Neural cell (in vitro differentiated cells): ENCODE results near the gene CRYBB2.

Source experiments
- CTCF ChIP-seq: fragments of 450-650 bp; IDR thresholded peaks from 2 replicates; pipeline ENCODE4 v1.5.1; 2014; ENCODE audit warnings: antibody characterized with exemption, mild to moderate bottlenecking, moderate library complexity; ENCODE audit not compliant: poor library complexity, severe bottlenecking
- EZH2 ChIP-seq: fragments of 200-600, 300-800 bp; shearing (Covaris generic), sonication (generic); IDR thresholded peaks from 2 replicates; pipeline ENCODE4 v1.6.1; 2014; ENCODE audit warnings: antibody characterized with exemption, low read length, borderline replicate concordance, mild to moderate bottlenecking; ENCODE audit not compliant: insufficient read depth, poor library complexity, severe bottlenecking
- MXI1 ChIP-seq: fragments of 450-650 bp; conservative IDR thresholded peaks from 2 replicates; pipeline ENCODE4 v1.6.1; 2014; ENCODE audit warnings: antibody characterized with exemption, mild to moderate bottlenecking; ENCODE audit not compliant: poor library complexity, severe bottlenecking
- TAF1 ChIP-seq: IDR thresholded peaks from 2 replicates; pipeline ENCODE4 v1.6.1; 2012; ENCODE audit warnings: low read depth

GRCh38 chr22:25237503-25237902 lies 18.1 kb downstream of the CRYBB2 start:
- TF ChIP-seq CTCF, result no peak
- no peak for TF ChIP-seq TAF1
- TF ChIP-seq MXI1, result no peak
- no peak for TF ChIP-seq EZH2
